Measurements from ENCODE around the gene LAPTM5. TPM values are rescaled to one million over a fixed set of nuclear protein-coding genes. Genes with fewer than 3 reads are reported as not detected.

The LAPTM5 gene
- total and polyA plus RNA-seq, 2 donors (not counting 1 experiment from before 2014, with no cell fraction given), result 1,384 to 1,519 TPM

- intact Hi-C loops (cut with micrococcal nuclease), result no loop called here
- no peak overlapping the region for H3K27ac ChIP-seq (ENCODE audit: low read length in 2 of 2)
- peaks cover 0 to 8% (median 0%) of the 10 kb centered on the region in 3 donors for H3K9me3 ChIP-seq (ENCODE audit: control extremely low read depth in 1 of 3, control insufficient read depth in 2 of 3, insufficient read depth in 1 of 3, low read length in 2 of 3)
- no peak overlapping the region for H2AFZ ChIP-seq (ENCODE audit: insufficient read depth, low read depth, low read length, poor library complexity, severe bottlenecking)
- H3K27me3 Mint-ChIP-seq, result peaks cover 47% of the 10 kb centered on the region
- peaks cover 9 to 14% of the 10 kb centered on the region in 2 donors for H3K4me1 ChIP-seq (ENCODE audit: control insufficient read depth in 2 of 2, insufficient read depth in 2 of 2, low read length in 2 of 2)
- ChIA-PET CTCF (no interaction called here), POLR2A (no interaction called here)
- no peaks in the 10 kb centered on the region for H3K4me1 Mint-ChIP-seq
- H3K4me3 ChIP-seq (ENCODE audit: control extremely low read depth in 1 of 5, extremely low read depth in 1 of 5, insufficient read depth in 1 of 5, low read depth in 2 of 5, low read length in 4 of 5), result no peak overlapping the region
- DNase-seq (no peak), ATAC-seq (ENCODE audit: low read depth) (no peak)
- peaks cover 0 to 37% (median 17%) of the 10 kb centered on the region in 4 experiments for H3K27me3 ChIP-seq (replicated peaks in 1 of 4; ENCODE audit: control extremely low read depth in 1 of 4, control insufficient read depth in 3 of 4, insufficient read depth in 4 of 4, low read length in 3 of 4)
- H3K27ac Mint-ChIP-seq, result no peak overlapping the region
- H3K36me3 ChIP-seq (replicated peaks in 1 of 2; ENCODE audit: control extremely low read depth in 1 of 2, control insufficient read depth in 1 of 2, extremely low read depth in 1 of 2, insufficient read depth in 2 of 2, low read length in 1 of 2), result no peaks in the 10 kb centered on the region
- H3K79me2 ChIP-seq (ENCODE audit: control insufficient read depth, insufficient read depth, low read length), result no peaks in the 10 kb centered on the region
- WGBS (ENCODE audit: insufficient coverage), result 79% methylated on average over 4 of the region's 6 CpGs
- no peaks in the 10 kb centered on the region for H4K20me1 ChIP-seq (ENCODE audit: control insufficient read depth, insufficient read depth, low read length, poor library complexity, severe bottlenecking)
- no peak overlapping the region for H3K9ac ChIP-seq (ENCODE audit: low read length)
- TF ChIP-seq EZH2 (IDR thresholded peaks at IDR 0.05; ENCODE audit: borderline replicate concordance, insufficient read depth, low read depth, low read length, poor library complexity, severe bottlenecking), result no peak
- TF ChIP-seq, protein P1, sequence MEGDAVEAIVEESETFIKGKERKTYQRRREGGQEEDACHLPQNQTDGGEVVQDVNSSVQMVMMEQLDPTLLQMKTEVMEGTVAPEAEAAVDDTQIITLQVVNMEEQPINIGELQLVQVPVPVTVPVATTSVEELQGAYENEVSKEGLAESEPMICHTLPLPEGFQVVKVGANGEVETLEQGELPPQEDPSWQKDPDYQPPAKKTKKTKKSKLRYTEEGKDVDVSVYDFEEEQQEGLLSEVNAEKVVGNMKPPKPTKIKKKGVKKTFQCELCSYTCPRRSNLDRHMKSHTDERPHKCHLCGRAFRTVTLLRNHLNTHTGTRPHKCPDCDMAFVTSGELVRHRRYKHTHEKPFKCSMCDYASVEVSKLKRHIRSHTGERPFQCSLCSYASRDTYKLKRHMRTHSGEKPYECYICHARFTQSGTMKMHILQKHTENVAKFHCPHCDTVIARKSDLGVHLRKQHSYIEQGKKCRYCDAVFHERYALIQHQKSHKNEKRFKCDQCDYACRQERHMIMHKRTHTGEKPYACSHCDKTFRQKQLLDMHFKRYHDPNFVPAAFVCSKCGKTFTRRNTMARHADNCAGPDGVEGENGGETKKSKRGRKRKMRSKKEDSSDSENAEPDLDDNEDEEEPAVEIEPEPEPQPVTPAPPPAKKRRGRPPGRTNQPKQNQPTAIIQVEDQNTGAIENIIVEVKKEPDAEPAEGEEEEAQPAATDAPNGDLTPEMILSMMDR (IDR thresholded peaks at IDR 0.05), result no peak
- no peaks in the 10 kb centered on the region for H3K9me3 Mint-ChIP-seq (ENCODE audit: insufficient read depth)
- H3K4me3 Mint-ChIP-seq, result no peak overlapping the region
- H3K4me2 ChIP-seq (replicated peaks; ENCODE audit: low read depth, low read length, poor library complexity, severe bottlenecking), result no peak overlapping the region
Measured at GRCh38 chr1:30687886-30688285, 69.7 kb downstream of the LAPTM5 start.

GRCh38 chr1:30686236-30686935 lies 71.2 kb downstream of the LAPTM5 start:
- no peaks in the 10 kb centered on the region for H3K79me2 ChIP-seq (ENCODE audit: control insufficient read depth, insufficient read depth, low read length)
- no peaks in the 10 kb centered on the region for H3K4me1 Mint-ChIP-seq
- peak overlapping the region; percentile 3 for H3K4me3 Mint-ChIP-seq
- DNase-seq (no peak), ATAC-seq (ENCODE audit: low read depth) (no peak)
- H3K9me3 Mint-ChIP-seq (ENCODE audit: insufficient read depth), result no peaks in the 10 kb centered on the region
- no peak for TF ChIP-seq EZH2 (IDR thresholded peaks at IDR 0.05; ENCODE audit: borderline replicate concordance, insufficient read depth, low read depth, low read length, poor library complexity, severe bottlenecking)
- TF ChIP-seq, protein P1 (IDR thresholded peaks at IDR 0.05), result no peak
- no peak overlapping the region for H3K4me2 ChIP-seq (replicated peaks; ENCODE audit: low read depth, low read length, poor library complexity, severe bottlenecking)
- H4K20me1 ChIP-seq (ENCODE audit: control insufficient read depth, insufficient read depth, low read length, poor library complexity, severe bottlenecking), result no peaks in the 10 kb centered on the region
- peaks cover 0 to 44% (median 18%) of the 10 kb centered on the region in 4 experiments for H3K27me3 ChIP-seq (replicated peaks in 1 of 4; ENCODE audit: control extremely low read depth in 1 of 4, control insufficient read depth in 3 of 4, insufficient read depth in 4 of 4, low read length in 3 of 4)
- 85% methylated on average over 4 of the region's 10 CpGs for WGBS (ENCODE audit: insufficient coverage)
- no peak overlapping the region for H2AFZ ChIP-seq (ENCODE audit: insufficient read depth, low read depth, low read length, poor library complexity, severe bottlenecking)
- H3K9me3 ChIP-seq (ENCODE audit: control extremely low read depth in 1 of 3, control insufficient read depth in 2 of 3, insufficient read depth in 1 of 3, low read length in 2 of 3), result peaks cover 0 to 3% (median 0%) of the 10 kb centered on the region in 3 donors
- no peak overlapping the region for H3K27ac Mint-ChIP-seq
- H3K27me3 Mint-ChIP-seq, result peaks cover 62% of the 10 kb centered on the region
- no peaks in the 10 kb centered on the region for H3K36me3 ChIP-seq (replicated peaks in 1 of 2; ENCODE audit: control extremely low read depth in 1 of 2, control insufficient read depth in 1 of 2, extremely low read depth in 1 of 2, insufficient read depth in 2 of 2, low read length in 1 of 2)
- no peak overlapping the region for H3K9ac ChIP-seq (ENCODE audit: low read length)
- POLR2A ChIA-PET, result no interaction called here
- H3K4me3 ChIP-seq (ENCODE audit: control extremely low read depth in 1 of 5, extremely low read depth in 1 of 5, insufficient read depth in 1 of 5, low read depth in 2 of 5, low read length in 4 of 5), result no peak overlapping the region
- no peak overlapping the region for H3K27ac ChIP-seq (ENCODE audit: low read length in 2 of 2)
- H3K4me1 ChIP-seq (ENCODE audit: control insufficient read depth in 2 of 2, insufficient read depth in 2 of 2, low read length in 2 of 2), result peaks cover 9 to 14% of the 10 kb centered on the region in 2 donors
- CTCF ChIA-PET, result no interaction called here
- intact Hi-C loops (cut with micrococcal nuclease), result no loop called here

Measured in B cell (primary cell).